SU-DHL-6 (cell line): ENCODE measurements around the gene DDX31.

Experiments used
- H2AFZ ChIP-seq: fragments of 200-600 bp; sonication (generic); 2 replicates; pipeline ENCODE4 v1.6.1; 2014; ENCODE audit warnings: low read depth, mild to moderate bottlenecking, moderate library complexity, mixed read lengths, antibody characterized with exemption, low read length; ENCODE audit not compliant: severe bottlenecking
- H3F3A ChIP-seq: fragments of 200-600 bp; shearing (Covaris generic); 2 replicates; pipeline ENCODE4 v1.6.0; 2016; ENCODE audit warnings: antibody characterized with exemption, mild to moderate bottlenecking; ENCODE audit not compliant: insufficient read depth
- H3K27ac ChIP-seq: fragments of 200-600 bp; sonication (generic); 2 replicates; pipeline ENCODE4 v1.5.1; 2016; ENCODE audit warnings: low read depth, mild to moderate bottlenecking, low read length, moderate library complexity, mixed read lengths
- H3K27me3 ChIP-seq: fragments of 200-600 bp; sonication (generic), shearing (Covaris generic); 2 replicates; pipeline ENCODE4 v1.6.0; 2014; ENCODE audit warnings: mild to moderate bottlenecking, low read length
- H3K36me3 ChIP-seq: fragments of 200-600 bp; sonication (generic); 2 replicates; pipeline ENCODE4 v1.6.1; 2014; ENCODE audit warnings: mild to moderate bottlenecking, low read length, mixed read lengths
- H3K4me2 ChIP-seq: fragments of 300-600, 200-600 bp; shearing (Covaris generic), sonication (generic); 2 replicates; pipeline ENCODE4 v1.6.0; 2014; ENCODE audit warnings: low read length, low read depth, mild to moderate bottlenecking; ENCODE audit not compliant: poor library complexity, severe bottlenecking
- H3K4me3 ChIP-seq: fragments of 200-600 bp; sonication (generic); 2 replicates; pipeline ENCODE4 v1.5.1; 2014; ENCODE audit warnings: antibody characterized with exemption, low read length, mild to moderate bottlenecking, mixed read lengths; ENCODE audit not compliant: insufficient read depth, poor library complexity, severe bottlenecking
- H3K79me2 ChIP-seq: fragments of 200-600 bp; sonication (generic); 2 replicates; pipeline ENCODE4 v1.6.1; 2014; ENCODE audit warnings: mild to moderate bottlenecking, low read length, moderate library complexity; ENCODE audit not compliant: insufficient read depth
- H3K9ac ChIP-seq: fragments of 200-600 bp; sonication (generic); 2 replicates; pipeline ENCODE4 v1.7.0; 2014; ENCODE audit warnings: mild to moderate bottlenecking, low read length
- H3K9me2 ChIP-seq: fragments of 200-600 bp; sonication (generic); replicated peaks from 2 replicates; pipeline ENCODE4 v1.6.1; 2014; ENCODE audit warnings: low read length; ENCODE audit not compliant: insufficient read depth
- H3K9me3 ChIP-seq: fragments of 200-600 bp; sonication (generic); 2 replicates; pipeline ENCODE4 v1.6.1; 2014; ENCODE audit warnings: low read length, mixed read lengths; ENCODE audit not compliant: insufficient read depth
- H4K20me1 ChIP-seq: fragments of 200-600 bp; sonication (generic); 2 replicates; pipeline ENCODE4 v1.6.1; 2014; ENCODE audit warnings: low read depth, mild to moderate bottlenecking, antibody characterized with exemption, low read length, moderate library complexity, mixed read lengths
- CTCF ChIP-seq: fragments of 200-600 bp; sonication (generic); IDR thresholded peaks from one replicate; pipeline ENCODE4 v1.5.1; 2017; ENCODE audit warnings: antibody characterized with exemption, mild to moderate bottlenecking, low read length, moderate library complexity; ENCODE audit not compliant: insufficient read depth, poor library complexity, severe bottlenecking
- EZH2phosphoT487 ChIP-seq: fragments of 200-600 bp; sonication (generic), shearing (Covaris generic); conservative IDR thresholded peaks from 2 replicates; pipeline ENCODE4 v1.6.1; 2018; ENCODE audit warnings: mild to moderate bottlenecking, antibody characterized with exemption, low read length, moderate library complexity, mixed read lengths

Gene DDX31

DNA sequence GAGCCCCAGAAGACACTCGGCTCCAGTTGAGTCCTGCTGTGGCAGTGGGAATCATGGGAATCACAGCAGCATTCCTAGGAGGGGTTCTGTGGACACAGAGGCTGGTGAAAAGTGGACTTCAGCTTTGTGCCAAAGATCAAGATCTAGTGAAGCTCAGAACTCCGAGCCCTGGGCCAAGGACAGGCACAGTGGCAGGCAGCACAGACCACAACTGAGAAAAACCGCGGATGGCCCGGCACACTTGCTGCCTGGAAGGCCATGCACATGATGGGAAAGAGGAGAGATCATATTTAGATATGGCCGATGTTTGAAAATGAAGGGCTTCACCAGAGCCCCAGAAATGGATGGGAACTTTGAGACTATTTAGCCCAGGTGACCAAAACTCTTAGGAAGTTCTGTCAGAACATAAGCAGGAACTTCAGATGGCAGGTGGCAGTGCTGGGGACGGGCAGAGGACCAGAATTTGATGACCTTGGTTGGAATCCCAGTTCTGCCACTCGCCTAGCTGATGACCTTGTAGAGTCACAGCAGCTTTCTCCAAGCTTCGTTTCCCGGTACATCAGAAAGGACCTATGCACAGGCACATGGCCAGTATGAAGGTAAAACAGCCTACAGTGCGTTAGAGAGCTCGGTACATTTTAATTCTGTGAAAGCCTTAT is 69.3 kb downstream of the DDX31 start:
- Histone ChIP-seq H3K27me3 (no peaks in the 10 kb centered on the region), H3K4me3 (no peak overlapping the region), H3K36me3 (no peaks in the 10 kb centered on the region), H3K4me2 (no peak overlapping the region), H2AFZ (no peak overlapping the region), H3K9ac (no peak overlapping the region), H3K79me2 (no peaks in the 10 kb centered on the region), H3K27ac (no peak overlapping the region), H3K9me2 (no peaks in the 10 kb centered on the region), H3F3A (no peaks in the 10 kb centered on the region), H3K9me3 (no peaks in the 10 kb centered on the region), H4K20me1 (no peaks in the 10 kb centered on the region)
- TF ChIP-seq CTCF (no peak), EZH2phosphoT487 (no peak)

GRCh38 chr9:132597073-132597775 is 72.6 kb downstream of the DDX31 start:
- Histone ChIP-seq H3K9me2 (no peaks in the 10 kb centered on the region), H2AFZ (no peak overlapping the region), H4K20me1 (no peaks in the 10 kb centered on the region), H3K4me3 (no peak overlapping the region), H3K4me2 (no peak overlapping the region), H3K79me2 (no peaks in the 10 kb centered on the region), H3F3A (no peaks in the 10 kb centered on the region), H3K36me3 (no peaks in the 10 kb centered on the region), H3K9ac (no peak overlapping the region), H3K9me3 (no peaks in the 10 kb centered on the region), H3K27me3 (no peaks in the 10 kb centered on the region), H3K27ac (no peak overlapping the region)
- TF ChIP-seq EZH2phosphoT487 (no peak), CTCF (no peak)

- Histone ChIP-seq H3F3A (no peaks in the 10 kb centered on the region), H3K9me3 (no peaks in the 10 kb centered on the region), H3K27ac (no peak overlapping the region), H4K20me1 (no peaks in the 10 kb centered on the region), H3K36me3 (no peaks in the 10 kb centered on the region), H3K4me2 (no peak overlapping the region), H3K4me3 (no peak overlapping the region), H2AFZ (no peak overlapping the region), H3K9ac (no peak overlapping the region), H3K79me2 (no peaks in the 10 kb centered on the region), H3K9me2 (no peaks in the 10 kb centered on the region), H3K27me3 (no peaks in the 10 kb centered on the region)
- TF ChIP-seq CTCF (no peak), EZH2phosphoT487 (no peak)
Measured at GRCh38 chr9:132596200-132596599, 73.6 kb downstream of the DDX31 start.
